Measurements from ENCODE around the gene CYB561D2. TPM values are rescaled to one million over a fixed set of nuclear protein-coding genes. Genes with fewer than 3 reads are reported as not detected.

Gene CYB561D2
- polyA plus RNA-seq, 1 donor (not counting 4 experiments of a cell fraction or from before 2014, with no cell fraction given), result 12.3 TPM

GRCh38 chr3:50374363-50375257 is 23.9 kb downstream of the CYB561D2 start:
- Histone ChIP-seq H3K4me1 (ENCODE audit: control insufficient read depth, extremely low read depth, insufficient read depth, low read length) (no peaks in the 10 kb centered on the region), H2AFZ (ENCODE audit: control insufficient read depth, low read length) (no peak overlapping the region), H3K27me3 (ENCODE audit: control insufficient read depth, extremely low read depth, insufficient read depth, low read length) (peaks cover 10% of the 10 kb centered on the region), H3K4me3 (ENCODE audit: control insufficient read depth in 2 of 3, extremely low read depth in 1 of 3, insufficient read depth in 2 of 3, low read depth in 1 of 3, low read length in 3 of 3) (no peak overlapping the region), H3K9me3 (ENCODE audit: control insufficient read depth, low read depth, low read length) (no peaks in the 10 kb centered on the region), H3K4me2 (ENCODE audit: control insufficient read depth, extremely low read depth, insufficient read depth, low read depth, low read length) (no peak overlapping the region), H3K79me2 (ENCODE audit: control insufficient read depth, insufficient read depth, low read length) (no peaks in the 10 kb centered on the region), H3K36me3 (ENCODE audit: control insufficient read depth in 2 of 2, extremely low read depth in 1 of 2, insufficient read depth in 2 of 2, low read length in 2 of 2) (no peaks in the 10 kb centered on the region), H4K20me1 (ENCODE audit: control insufficient read depth, extremely low read depth, insufficient read depth, low read length) (peaks cover 3% of the 10 kb centered on the region), H3K9ac (ENCODE audit: control insufficient read depth, extremely low read depth, insufficient read depth, low read length) (no peak overlapping the region), H3K9me1 (ENCODE audit: control insufficient read depth, extremely low read depth, insufficient read depth, low read length) (no peaks in the 10 kb centered on the region), H3K27ac (ENCODE audit: control insufficient read depth, insufficient read depth, low read length) (no peak overlapping the region)
- TF ChIP-seq, protein P1, sequence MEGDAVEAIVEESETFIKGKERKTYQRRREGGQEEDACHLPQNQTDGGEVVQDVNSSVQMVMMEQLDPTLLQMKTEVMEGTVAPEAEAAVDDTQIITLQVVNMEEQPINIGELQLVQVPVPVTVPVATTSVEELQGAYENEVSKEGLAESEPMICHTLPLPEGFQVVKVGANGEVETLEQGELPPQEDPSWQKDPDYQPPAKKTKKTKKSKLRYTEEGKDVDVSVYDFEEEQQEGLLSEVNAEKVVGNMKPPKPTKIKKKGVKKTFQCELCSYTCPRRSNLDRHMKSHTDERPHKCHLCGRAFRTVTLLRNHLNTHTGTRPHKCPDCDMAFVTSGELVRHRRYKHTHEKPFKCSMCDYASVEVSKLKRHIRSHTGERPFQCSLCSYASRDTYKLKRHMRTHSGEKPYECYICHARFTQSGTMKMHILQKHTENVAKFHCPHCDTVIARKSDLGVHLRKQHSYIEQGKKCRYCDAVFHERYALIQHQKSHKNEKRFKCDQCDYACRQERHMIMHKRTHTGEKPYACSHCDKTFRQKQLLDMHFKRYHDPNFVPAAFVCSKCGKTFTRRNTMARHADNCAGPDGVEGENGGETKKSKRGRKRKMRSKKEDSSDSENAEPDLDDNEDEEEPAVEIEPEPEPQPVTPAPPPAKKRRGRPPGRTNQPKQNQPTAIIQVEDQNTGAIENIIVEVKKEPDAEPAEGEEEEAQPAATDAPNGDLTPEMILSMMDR (optimal IDR thresholded peaks at IDR 0.05 in 1 of 3, IDR thresholded peaks at IDR 0.05 in 1 of 3, conservative IDR thresholded peaks at IDR 0.05 in 1 of 3; ENCODE audit: extremely low read depth in 1 of 3, insufficient read depth in 2 of 3, low read length in 3 of 3), result no peak
- TF ChIP-seq EZH2 (IDR thresholded peaks at IDR 0.05; ENCODE audit: low read length), result no peak
- DNase-seq (ENCODE audit: low read depth, low spot score), result no peak
- dilution Hi-C loops (cut with MboI; ENCODE audit: extremely low pct_ligation_motif_present, low sequenced_read_pairs), result no loop called here
- no peak for FAIRE-seq

DNA sequence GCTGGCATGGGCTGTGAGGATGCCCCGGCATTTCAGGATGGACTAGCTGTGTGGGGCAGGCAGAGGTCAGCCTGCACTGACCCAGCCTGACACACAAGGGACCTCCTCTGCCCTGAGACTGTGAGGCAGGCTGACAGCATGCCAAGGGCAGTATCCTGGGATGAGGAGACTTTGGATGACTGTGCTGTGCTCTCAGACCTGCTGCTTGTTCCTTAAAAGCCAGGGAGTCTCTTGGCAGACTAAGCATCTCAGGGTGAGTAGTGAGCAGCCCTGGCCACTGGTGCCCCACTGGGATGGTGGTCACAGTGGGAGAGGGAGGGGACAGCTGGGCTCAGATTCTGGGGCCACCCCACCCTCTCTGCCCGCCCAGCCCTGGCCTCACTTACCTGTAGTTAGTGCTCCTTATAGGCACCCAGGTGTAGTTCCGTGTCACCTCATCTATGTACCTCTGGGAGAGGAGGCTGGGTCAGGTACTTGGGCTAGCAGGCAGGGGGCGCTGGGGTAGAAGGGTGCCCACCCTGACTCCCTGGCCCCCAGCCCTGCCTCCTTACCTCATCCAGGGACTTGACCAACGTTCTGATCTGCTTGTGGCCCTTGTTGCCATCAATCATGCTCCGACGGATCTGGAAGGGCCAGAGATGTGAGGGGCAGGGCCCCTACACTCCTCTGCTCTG is 24.7 kb downstream of the CYB561D2 start:
- H3K27me3 ChIP-seq (ENCODE audit: control insufficient read depth, extremely low read depth, insufficient read depth, low read length), result peaks cover 10% of the 10 kb centered on the region
- dilution Hi-C loops (cut with MboI; ENCODE audit: extremely low pct_ligation_motif_present, low sequenced_read_pairs), result no loop called here
- no peak overlapping the region for H2AFZ ChIP-seq (ENCODE audit: control insufficient read depth, low read length)
- FAIRE-seq (no peak), DNase-seq (ENCODE audit: low read depth, low spot score) (no peak)
- H3K4me3 ChIP-seq (ENCODE audit: control insufficient read depth in 2 of 3, extremely low read depth in 1 of 3, insufficient read depth in 2 of 3, low read depth in 1 of 3, low read length in 3 of 3), result no peak overlapping the region
- no peak overlapping the region for H3K4me2 ChIP-seq (ENCODE audit: control insufficient read depth, extremely low read depth, insufficient read depth, low read depth, low read length)
- H3K79me2 ChIP-seq (ENCODE audit: control insufficient read depth, insufficient read depth, low read length), result no peaks in the 10 kb centered on the region
- H4K20me1 ChIP-seq (ENCODE audit: control insufficient read depth, extremely low read depth, insufficient read depth, low read length), result peaks cover 3% of the 10 kb centered on the region
- no peaks in the 10 kb centered on the region for H3K36me3 ChIP-seq (ENCODE audit: control insufficient read depth in 2 of 2, extremely low read depth in 1 of 2, insufficient read depth in 2 of 2, low read length in 2 of 2)
- H3K9me1 ChIP-seq (ENCODE audit: control insufficient read depth, extremely low read depth, insufficient read depth, low read length), result no peaks in the 10 kb centered on the region
- TF ChIP-seq, protein P1 (optimal IDR thresholded peaks at IDR 0.05 in 1 of 3, IDR thresholded peaks at IDR 0.05 in 1 of 3, conservative IDR thresholded peaks at IDR 0.05 in 1 of 3; ENCODE audit: extremely low read depth in 1 of 3, insufficient read depth in 2 of 3, low read length in 3 of 3), result peak in 2 of 3 experiments; percentile 26 to 35
- no peak for TF ChIP-seq EZH2 (IDR thresholded peaks at IDR 0.05; ENCODE audit: low read length)
- H3K4me1 ChIP-seq (ENCODE audit: control insufficient read depth, extremely low read depth, insufficient read depth, low read length), result no peaks in the 10 kb centered on the region
- no peak overlapping the region for H3K27ac ChIP-seq (ENCODE audit: control insufficient read depth, insufficient read depth, low read length)
- no peaks in the 10 kb centered on the region for H3K9me3 ChIP-seq (ENCODE audit: control insufficient read depth, low read depth, low read length)
- H3K9ac ChIP-seq (ENCODE audit: control insufficient read depth, extremely low read depth, insufficient read depth, low read length), result no peak overlapping the region
